Stimulated activated naive CD4-positive, alpha-beta T cell (primary cell): ENCODE measurements around the gene MEIS2.

Source experiments
- DNase-seq, 6 experiments: peaks; one replicate each; lab custom pipeline; 2025; lab: John Stamatoyannopoulos, UW

Gene MEIS2

GRCh38 chr15:37112971-37113670, 12.8 kb upstream of the MEIS2 start:
- DNase-seq, result no peak

GRCh38 chr15:37112171-37112570, 11.8 kb upstream of the MEIS2 start:
- DNase-seq, result no peak

GRCh38 chr15:37111427-37111717, 11.0 kb upstream of the MEIS2 start:
- no peak for DNase-seq

- DNase-seq, result no peak
Measured at GRCh38 chr15:37109872-37110572, 9.7 kb upstream of the MEIS2 start.

GRCh38 chr15:37109168-37109871, 9.0 kb upstream of the MEIS2 start:
- no peak for DNase-seq

- no peak for DNase-seq
Measured at GRCh38 chr15:37108381-37109167, 8.2 kb upstream of the MEIS2 start.

- DNase-seq, result no peak
Measured at GRCh38 chr15:37107744-37108380, 7.5 kb upstream of the MEIS2 start.

GRCh38 chr15:37107071-37107743, 6.9 kb upstream of the MEIS2 start:
- no peak for DNase-seq

- DNase-seq, result no peak
Measured at GRCh38 chr15:37106490-37107001, 6.2 kb upstream of the MEIS2 start.

GRCh38 chr15:37105889-37106288, 5.5 kb upstream of the MEIS2 start:
- no peak for DNase-seq

GRCh38 chr15:37105029-37105428, 4.7 kb upstream of the MEIS2 start:
- no peak for DNase-seq

- no peak for DNase-seq
Measured at GRCh38 chr15:37104424-37104981, 4.2 kb upstream of the MEIS2 start.

- DNase-seq, result no peak
Measured at GRCh38 chr15:37103475-37104423, 3.4 kb upstream of the MEIS2 start.

GRCh38 chr15:37103163-37103435, 2.8 kb upstream of the MEIS2 start:
- no peak for DNase-seq

- DNase-seq, result no peak
Measured at GRCh38 chr15:37102305-37103162, 2.2 kb upstream of the MEIS2 start.

- DNase-seq, result no peak
Measured at GRCh38 chr15:37101980-37102304, 1.6 kb upstream of the MEIS2 start.

GRCh38 chr15:37100966-37101215, 542 bp upstream of the MEIS2 start:
- DNase-seq, result no peak

- DNase-seq, result peak in 1 of 6 experiments; percentile 15
Measured at GRCh38 chr15:37099319-37100108, 835 bp downstream of the MEIS2 start.
